BLaER1 treated with 17β-estradiol and CSF1 and Interleukin-3, amounts not matched to agents 10 nM and 100 nM (cell line): ENCODE measurements around the gene HS6ST1.
A peak's percentile ranks its signal among the peaks of the same experiment; 100 is the strongest.

Source experiments
- H3K27ac ChIP-seq, 11 experiments: shearing (Covaris generic); formaldehyde crosslinking; 2 replicates each; pipeline ENCODE4 v1.8.1; 2022
- H3K27me3 ChIP-seq, 11 experiments: shearing (Covaris generic); formaldehyde crosslinking; 2 replicates each; pipeline ENCODE4 v1.8.1; 2022
- H3K36me3 ChIP-seq, 11 experiments: shearing (Covaris generic); formaldehyde crosslinking; 2 replicates each; pipeline ENCODE4 v1.8.1; 2022
- H3K4me1 ChIP-seq, 10 experiments: shearing (Covaris generic); formaldehyde crosslinking; 2 replicates each; pipeline ENCODE4 v1.8.1; 2022
- H3K4me2 ChIP-seq, 11 experiments: shearing (Covaris generic); formaldehyde crosslinking; 2 replicates each; pipeline ENCODE4 v1.8.1; 2022
- H3K4me3 ChIP-seq, 10 experiments: shearing (Covaris generic); formaldehyde crosslinking; 2 replicates each; pipeline ENCODE4 v1.8.1; 2022
- H3K9ac ChIP-seq, 11 experiments: shearing (Covaris generic); formaldehyde crosslinking; 2 replicates each; pipeline ENCODE4 v1.8.1; 2022
- H3K9me3 ChIP-seq, 11 experiments: shearing (Covaris generic); formaldehyde crosslinking; replicated peaks in 1 of 11; 2 replicates each; pipeline ENCODE4 v1.8.1; 2022
- H4K20me1 ChIP-seq, 11 experiments: shearing (Covaris generic); formaldehyde crosslinking; 2 replicates each; pipeline ENCODE4 v1.8.1; 2022
- Cebpa-rat ChIP-seq, 11 experiments: shearing (Covaris generic); IDR thresholded peaks; 2 replicates each; pipeline ENCODE4 v1.8.1; 2022

The HS6ST1 gene

DNA sequence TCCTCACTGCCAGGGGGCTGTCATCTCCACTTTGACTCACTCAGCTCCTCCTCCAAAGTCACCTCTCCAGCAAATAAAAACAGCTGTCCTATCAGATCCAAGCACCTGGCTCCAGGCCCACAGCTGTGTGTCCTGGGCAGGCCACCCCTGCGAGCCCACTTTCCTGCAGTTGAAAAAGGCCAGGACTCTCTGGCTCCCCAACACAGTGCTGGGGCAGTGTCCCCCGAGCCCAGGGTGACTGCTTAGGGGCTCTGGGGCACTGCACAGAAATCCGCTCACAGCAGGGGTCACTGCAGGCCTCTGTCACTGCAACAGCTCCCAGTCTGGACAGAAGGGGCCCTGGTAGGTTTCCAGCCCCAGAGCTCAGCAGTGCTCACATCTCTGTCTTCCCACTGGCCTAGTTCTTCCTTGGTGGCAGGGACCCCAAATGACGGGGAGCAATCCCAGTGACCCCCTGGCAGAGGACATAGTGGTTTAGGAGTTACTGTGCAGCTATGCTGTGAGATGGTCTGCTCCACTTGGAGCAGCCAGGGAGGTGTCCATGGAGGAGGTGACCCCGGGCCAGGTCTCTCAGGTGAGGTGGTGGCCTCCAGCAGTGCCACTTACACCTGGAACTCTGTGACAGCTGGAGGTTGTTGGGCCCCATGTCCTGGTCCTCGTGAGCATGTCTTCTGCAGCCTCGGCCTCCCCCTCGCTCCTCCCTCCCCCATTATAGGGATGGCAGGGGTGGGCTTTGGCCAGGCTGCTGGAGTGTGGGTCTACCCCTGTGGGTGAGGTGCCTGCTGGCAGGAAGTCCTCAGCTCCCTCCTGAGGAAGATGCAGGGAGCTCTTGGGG, 35.5 kb downstream of the HS6ST1 start:
- H3K4me3 ChIP-seq, result no peak overlapping the region; a peak in 1 of 20 replicates
- peak overlapping the region; percentile 88 to 99 (median 97) for H3K4me2 ChIP-seq
- H3K27me3 ChIP-seq, result no peaks in the 10 kb centered on the region
- peaks cover 0 to 21% (median 4%) of the 10 kb centered on the region in 11 experiments; a peak in 7 of 22 replicates for H3K36me3 ChIP-seq
- H3K9ac ChIP-seq, result peak overlapping the region in 9 of 11 experiments; percentile 13 to 59 (median 48); a peak in 11 of 22 replicates
- TF ChIP-seq Cebpa-rat (IDR thresholded peaks at IDR 0.05), result no peak
- no peaks in the 10 kb centered on the region for H3K9me3 ChIP-seq
- peak overlapping the region in 5 of 11 experiments; percentile 18 to 54 (median 48); a peak in 12 of 22 replicates for H3K27ac ChIP-seq
- peaks cover 34 to 100% (median 93%) of the 10 kb centered on the region in 11 experiments; a peak in 20 of 22 replicates for H4K20me1 ChIP-seq
- peaks cover 59 to 100% (median 93%) of the 10 kb centered on the region in 10 experiments for H3K4me1 ChIP-seq

DNA sequence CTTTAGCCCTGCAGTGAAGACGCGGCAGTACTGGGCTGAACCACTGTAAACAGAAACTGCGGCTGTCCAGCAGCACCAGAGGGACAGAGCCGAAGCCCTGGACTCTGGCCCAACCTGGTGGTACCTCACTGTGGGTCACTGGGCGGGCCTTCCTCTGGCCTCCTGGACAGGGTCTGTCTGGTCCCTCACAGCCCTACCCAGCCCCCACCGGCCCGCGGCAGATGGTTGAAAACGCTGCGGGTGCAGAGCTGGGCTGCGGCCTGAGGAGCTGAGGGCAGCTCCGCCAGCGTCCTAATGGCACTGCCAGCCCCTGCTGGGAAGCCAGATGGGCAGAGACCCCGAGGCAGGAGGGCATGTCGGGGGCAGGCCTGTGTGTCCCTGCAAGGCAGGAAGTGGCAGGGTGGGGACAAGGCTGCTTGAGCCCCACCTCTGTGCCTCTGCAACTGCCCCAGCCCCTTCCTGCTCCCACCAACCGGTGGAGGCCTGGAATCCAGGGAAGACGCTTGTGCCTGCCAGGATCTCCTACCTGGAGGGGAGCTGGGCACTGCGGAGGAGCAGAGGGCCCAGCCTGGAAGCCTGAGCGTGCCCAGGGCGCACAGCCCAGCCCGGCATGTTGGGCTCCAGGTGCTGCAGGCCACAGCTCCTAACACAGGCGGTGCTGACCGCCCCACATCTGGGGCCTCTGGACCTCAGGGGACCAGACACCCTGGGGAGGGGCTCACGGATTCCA, 36.3 kb downstream of the HS6ST1 start:
- peak overlapping the region in 9 of 11 experiments; percentile 13 to 59 (median 48); a peak in 11 of 22 replicates for H3K9ac ChIP-seq
- H3K4me2 ChIP-seq, result peak overlapping the region; percentile 88 to 99 (median 97)
- H3K27me3 ChIP-seq, result no peaks in the 10 kb centered on the region
- peaks cover 65 to 100% (median 92%) of the 10 kb centered on the region in 10 experiments for H3K4me1 ChIP-seq
- H4K20me1 ChIP-seq, result peaks cover 27 to 100% (median 93%) of the 10 kb centered on the region in 11 experiments; a peak in 20 of 22 replicates
- H3K9me3 ChIP-seq, result no peaks in the 10 kb centered on the region
- no peak overlapping the region; a peak in 1 of 20 replicates for H3K4me3 ChIP-seq
- peak overlapping the region in 7 of 11 experiments; percentile 18 to 54 (median 40); a peak in 15 of 22 replicates for H3K27ac ChIP-seq
- no peak for TF ChIP-seq Cebpa-rat (IDR thresholded peaks at IDR 0.05)
- H3K36me3 ChIP-seq, result peaks cover 0 to 16% (median 2%) of the 10 kb centered on the region in 11 experiments; a peak in 8 of 22 replicates

DNA sequence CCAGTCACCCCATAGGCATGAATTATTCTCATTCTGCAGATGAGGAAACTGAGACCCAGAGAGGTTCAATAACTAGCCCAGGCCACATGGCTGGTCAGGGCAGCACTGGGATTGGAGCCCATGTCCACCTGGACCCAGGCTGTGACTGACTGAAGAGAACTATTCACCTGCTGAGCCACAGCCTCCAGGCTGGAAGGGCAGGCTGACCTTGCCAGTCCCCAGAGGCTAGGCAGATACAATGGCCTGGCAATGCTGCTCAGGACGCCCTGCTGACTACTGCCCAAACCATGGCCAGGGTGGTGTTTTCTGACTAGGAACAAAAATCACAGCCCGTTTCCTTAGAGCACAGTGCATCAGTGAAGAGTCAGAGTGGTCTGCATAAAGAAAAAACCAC, 36.8 kb downstream of the HS6ST1 start:
- H3K4me3 ChIP-seq, result no peak overlapping the region; a peak in 1 of 20 replicates
- H3K4me1 ChIP-seq, result peaks cover 67 to 100% (median 88%) of the 10 kb centered on the region in 10 experiments
- H3K9ac ChIP-seq, result peak overlapping the region in 2 of 11 experiments; percentile 55 to 59; a peak in 3 of 22 replicates
- H3K27ac ChIP-seq, result peak overlapping the region in 3 of 11 experiments; percentile 40 to 63 (median 54); a peak in 7 of 22 replicates
- H3K36me3 ChIP-seq, result peaks cover 0 to 16% (median 0%) of the 10 kb centered on the region in 11 experiments; a peak in 6 of 22 replicates
- H3K27me3 ChIP-seq, result no peaks in the 10 kb centered on the region
- H3K9me3 ChIP-seq, result peaks cover 0 to 1% (median 0%) of the 10 kb centered on the region in 11 experiments; a peak in 1 of 22 replicates
- H4K20me1 ChIP-seq, result peaks cover 21 to 100% (median 89%) of the 10 kb centered on the region in 11 experiments; a peak in 20 of 22 replicates
- no peak for TF ChIP-seq Cebpa-rat (IDR thresholded peaks at IDR 0.05)
- peak overlapping the region; percentile 88 to 99 (median 97) for H3K4me2 ChIP-seq

DNA sequence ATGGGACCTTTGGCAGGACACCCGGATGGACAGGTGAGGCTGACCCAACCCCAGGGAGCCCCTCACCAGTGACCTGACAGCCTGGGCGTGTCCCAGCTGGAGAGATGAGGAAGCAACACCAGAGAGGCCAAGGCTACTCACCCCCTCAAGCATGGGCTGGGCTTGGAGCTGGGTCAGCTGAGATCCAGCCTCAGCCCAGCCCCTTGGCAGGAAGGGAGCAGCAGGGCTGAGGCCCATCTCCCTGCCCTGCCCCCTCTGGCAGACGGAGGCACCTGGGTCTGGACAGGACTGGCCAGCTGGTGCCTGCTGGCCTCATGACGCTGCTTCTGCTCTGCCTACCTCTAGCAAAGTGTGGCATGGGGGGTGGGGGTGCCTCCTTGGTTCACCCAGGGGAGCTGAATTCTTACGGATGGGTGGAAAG, 37.8 kb downstream of the HS6ST1 start:
- peaks cover 0 to 10% (median 4%) of the 10 kb centered on the region in 11 experiments; a peak in 11 of 22 replicates for H3K9me3 ChIP-seq
- peak overlapping the region; percentile 28 to 63 (median 55); a peak in 20 of 22 replicates for H3K27ac ChIP-seq
- H3K4me3 ChIP-seq, result peak overlapping the region in 9 of 10 experiments; percentile 7 to 58 (median 35); a peak in 10 of 20 replicates
- H3K27me3 ChIP-seq, result no peaks in the 10 kb centered on the region
- no peak for TF ChIP-seq Cebpa-rat (IDR thresholded peaks at IDR 0.05)
- H3K36me3 ChIP-seq, result peaks cover under 1 to 18% (median 6%) of the 10 kb centered on the region in 11 experiments; a peak in 12 of 22 replicates
- peak overlapping the region; percentile 88 to 99 (median 97) for H3K4me2 ChIP-seq
- H4K20me1 ChIP-seq, result peaks cover 14 to 98% (median 83%) of the 10 kb centered on the region in 11 experiments; a peak in 19 of 22 replicates
- H3K9ac ChIP-seq, result peak overlapping the region in 10 of 11 experiments; percentile 36 to 69 (median 58); a peak in 19 of 22 replicates
- H3K4me1 ChIP-seq, result peaks cover 66 to 97% (median 83%) of the 10 kb centered on the region in 10 experiments

DNA sequence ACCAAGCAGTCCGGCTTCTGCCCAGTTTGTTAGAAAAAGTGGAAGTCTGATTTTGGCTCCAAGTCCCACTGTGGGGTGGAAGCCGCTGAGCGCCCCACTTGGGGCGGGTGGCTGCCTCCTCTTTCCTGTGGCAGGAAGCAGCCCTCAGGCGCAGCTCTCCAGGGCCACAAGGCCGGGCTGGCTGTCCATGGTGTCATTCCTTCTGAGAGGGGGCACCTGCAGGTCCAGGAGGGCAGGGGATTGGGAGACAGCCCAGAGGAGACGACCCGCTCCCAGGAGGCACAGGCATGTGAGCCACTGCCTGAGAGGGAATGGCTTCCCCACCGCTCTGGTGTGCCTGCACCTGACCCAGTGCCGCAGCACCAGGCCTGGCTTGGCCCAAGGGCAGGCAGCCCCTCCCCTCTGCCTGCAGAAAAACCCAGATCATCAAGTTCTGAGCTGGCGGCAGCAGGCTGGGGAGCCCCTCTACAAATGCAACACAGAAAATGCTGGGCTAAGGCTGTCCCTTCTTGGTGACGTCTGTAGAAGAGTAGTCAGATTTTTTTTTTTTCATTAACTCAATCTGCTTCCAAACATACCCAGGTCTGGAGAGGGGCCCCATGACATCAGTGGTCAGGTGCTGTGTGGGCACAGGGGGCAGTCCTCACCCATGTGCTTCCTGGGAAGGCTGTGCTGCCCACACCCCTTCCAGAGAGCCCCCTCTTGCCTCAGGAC, 38.4 kb downstream of the HS6ST1 start:
- H3K4me1 ChIP-seq, result peaks cover 66 to 91% (median 77%) of the 10 kb centered on the region in 10 experiments
- peak overlapping the region; percentile 7 to 58 (median 34); a peak in 14 of 20 replicates for H3K4me3 ChIP-seq
- H3K4me2 ChIP-seq, result peak overlapping the region; percentile 88 to 99 (median 97)
- H4K20me1 ChIP-seq, result peaks cover 8 to 92% (median 77%) of the 10 kb centered on the region in 11 experiments; a peak in 19 of 22 replicates
- H3K36me3 ChIP-seq, result peaks cover 6 to 24% (median 12%) of the 10 kb centered on the region in 11 experiments; a peak in 21 of 22 replicates
- no peaks in the 10 kb centered on the region for H3K27me3 ChIP-seq
- TF ChIP-seq Cebpa-rat (IDR thresholded peaks at IDR 0.05), result no peak
- peak overlapping the region; percentile 36 to 69 (median 57) for H3K9ac ChIP-seq
- peak overlapping the region; percentile 28 to 63 (median 55); a peak in 21 of 22 replicates for H3K27ac ChIP-seq
- peaks cover 5 to 16% (median 10%) of the 10 kb centered on the region in 11 experiments for H3K9me3 ChIP-seq

DNA sequence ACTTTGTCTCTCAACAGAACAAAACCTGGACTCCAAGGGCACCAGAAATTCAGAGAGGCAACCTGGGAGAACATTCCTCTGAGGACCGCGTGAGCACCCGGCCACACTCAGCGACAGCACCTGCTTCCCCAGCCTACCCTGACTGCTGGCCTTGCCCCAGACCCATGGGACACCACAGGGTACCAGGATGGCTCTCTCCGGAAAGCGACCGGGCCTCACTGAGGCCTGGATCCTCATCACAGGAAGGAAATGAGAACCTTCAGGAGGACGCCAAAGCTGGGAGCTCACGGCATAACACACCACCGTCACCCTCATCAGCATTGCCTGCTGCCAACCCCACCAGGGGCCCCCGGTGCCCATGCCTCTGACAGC, 38.9 kb downstream of the HS6ST1 start:
- Histone ChIP-seq H3K4me2 (peak overlapping the region; percentile 88 to 99 (median 97)), H3K27ac (peak overlapping the region; percentile 28 to 63 (median 55); a peak in 20 of 22 replicates), H3K4me3 (peak overlapping the region in 9 of 10 experiments; percentile 7 to 58 (median 34); a peak in 11 of 20 replicates), H4K20me1 (peaks cover 4 to 86% (median 73%) of the 10 kb centered on the region in 11 experiments; a peak in 19 of 22 replicates), H3K4me1 (peaks cover 66 to 85% (median 73%) of the 10 kb centered on the region in 10 experiments), H3K9me3 (peaks cover 10 to 22% (median 16%) of the 10 kb centered on the region in 11 experiments), H3K9ac (peak overlapping the region; percentile 36 to 69 (median 57); a peak in 21 of 22 replicates), H3K36me3 (peaks cover 11 to 29% (median 18%) of the 10 kb centered on the region in 11 experiments; a peak in 21 of 22 replicates), H3K27me3 (no peaks in the 10 kb centered on the region)
- no peak for TF ChIP-seq Cebpa-rat (IDR thresholded peaks at IDR 0.05)

DNA sequence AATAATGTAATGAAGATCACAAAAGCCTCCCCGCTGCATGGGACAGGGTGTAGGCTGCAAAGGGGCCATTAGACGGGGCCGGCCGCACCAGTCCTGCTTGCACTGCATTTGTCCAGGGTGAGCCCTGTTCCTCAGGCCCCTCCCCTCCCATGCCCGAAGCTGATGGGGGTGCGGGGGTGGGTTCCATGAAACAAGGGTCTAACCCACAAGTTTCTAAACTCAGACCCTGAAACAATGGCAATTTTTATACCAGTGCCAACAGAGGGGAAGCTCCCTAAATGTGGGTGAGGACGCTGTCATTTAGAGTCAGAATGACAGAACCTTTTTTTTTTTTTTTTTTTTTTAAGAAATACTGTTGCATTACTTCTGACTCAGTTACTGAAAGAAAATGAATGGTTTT, 39.7 kb downstream of the HS6ST1 start:
- H3K9me3 ChIP-seq, result peaks cover 18 to 29% (median 24%) of the 10 kb centered on the region in 11 experiments
- peaks cover 2 to 79% (median 65%) of the 10 kb centered on the region in 11 experiments; a peak in 19 of 22 replicates for H4K20me1 ChIP-seq
- no peak overlapping the region for H3K4me3 ChIP-seq
- no peaks in the 10 kb centered on the region for H3K27me3 ChIP-seq
- peak overlapping the region; percentile 88 to 99 (median 97) for H3K4me2 ChIP-seq
- no peak for TF ChIP-seq Cebpa-rat (IDR thresholded peaks at IDR 0.05)
- peak overlapping the region in 3 of 11 experiments; percentile 41 to 60 (median 52); a peak in 2 of 22 replicates for H3K27ac ChIP-seq
- H3K4me1 ChIP-seq, result peaks cover 64 to 77% (median 68%) of the 10 kb centered on the region in 10 experiments
- peaks cover 19 to 37% (median 25%) of the 10 kb centered on the region in 11 experiments; a peak in 21 of 22 replicates for H3K36me3 ChIP-seq
- peak overlapping the region in 2 of 11 experiments; percentile 36 to 60; a peak in 2 of 22 replicates for H3K9ac ChIP-seq
